HG02642 (cell line): Measurements from ENCODE around the gene KYNU.
"Not testable (repeated sequence)": the region's sequence is repeated elsewhere in the genome, so short reads cannot be mapped to it uniquely, and the experiment has no call there.

ENCODE experiments used
- ATAC-seq: cut with Tn5 transposase; IDR thresholded peaks from one replicate; pipeline ENCODE4 v1.9.1; 2021; ENCODE audit warnings: mild to moderate bottlenecking; ENCODE audit not compliant: unreplicated experiment, poor library complexity

Gene KYNU

GRCh38 chr2:143071185-143071876, 193.9 kb downstream of the KYNU start:
- ATAC-seq: no peak

- not testable (repeated sequence) for ATAC-seq
Measured at GRCh38 chr2:143074913-143075312, 197.4 kb downstream of the KYNU start.

- ATAC-seq: no peak
Measured at GRCh38 chr2:143075711-143076110, 198.2 kb downstream of the KYNU start.

DNA sequence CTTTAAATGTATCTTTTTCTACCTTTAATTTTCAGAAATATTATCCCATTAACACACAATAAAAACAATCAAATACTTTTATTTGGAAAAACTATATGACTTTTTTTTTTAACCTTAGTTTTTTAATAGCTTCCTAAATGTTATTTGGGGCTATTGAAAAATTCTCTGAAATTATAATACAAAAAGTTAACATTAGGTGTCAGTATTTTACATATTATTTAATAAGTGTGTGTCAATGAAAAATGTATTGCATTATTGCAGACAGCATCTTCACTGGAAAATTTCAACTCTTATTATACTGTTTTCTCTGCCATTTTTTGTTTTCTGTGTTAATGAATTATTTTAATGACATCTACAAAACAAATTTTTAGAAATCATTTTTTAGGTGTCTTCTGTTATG, 200.6 kb downstream of the KYNU start:
- no peak for ATAC-seq

DNA sequence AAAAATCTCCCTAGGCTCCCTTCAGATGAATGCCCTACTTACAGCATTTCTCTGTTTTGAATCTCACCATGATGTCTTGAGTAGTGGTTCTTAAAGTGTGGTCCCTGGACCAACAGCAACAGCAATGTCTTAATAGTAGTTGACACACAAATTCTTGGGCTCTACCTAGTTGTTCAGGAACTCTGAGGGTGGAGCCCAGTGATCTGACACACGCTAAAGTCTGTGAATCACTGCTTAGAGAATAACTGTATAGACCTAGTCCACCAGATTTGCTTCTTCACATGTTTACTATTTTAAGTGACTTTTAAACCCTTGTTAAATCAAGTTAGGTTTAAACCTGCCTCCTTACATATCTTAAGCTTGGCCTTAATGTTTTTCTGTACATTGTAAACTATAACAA, 204.2 kb downstream of the KYNU start:
- ATAC-seq: no peak

GRCh38 chr2:143083636-143084035, 206.2 kb downstream of the KYNU start:
- ATAC-seq: no peak

DNA sequence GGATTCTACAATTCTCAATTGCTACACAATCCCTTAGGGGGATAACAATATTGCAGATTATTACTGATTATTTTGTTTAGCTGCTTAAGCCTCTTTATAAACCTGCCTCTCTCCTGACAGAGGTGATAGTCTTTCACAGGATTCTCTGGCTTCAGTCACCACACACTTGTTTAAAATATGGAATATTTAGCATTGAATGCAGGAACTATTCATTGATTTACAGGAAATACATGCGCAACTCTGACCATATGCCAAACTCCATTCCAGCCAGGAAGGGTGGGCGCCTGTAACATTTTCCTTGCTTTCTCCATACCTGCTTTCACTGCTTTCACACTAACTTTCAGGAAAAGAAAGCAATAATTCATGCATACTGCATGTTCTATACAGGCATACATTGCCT, 207.0 kb downstream of the KYNU start:
- ATAC-seq: no peak

DNA sequence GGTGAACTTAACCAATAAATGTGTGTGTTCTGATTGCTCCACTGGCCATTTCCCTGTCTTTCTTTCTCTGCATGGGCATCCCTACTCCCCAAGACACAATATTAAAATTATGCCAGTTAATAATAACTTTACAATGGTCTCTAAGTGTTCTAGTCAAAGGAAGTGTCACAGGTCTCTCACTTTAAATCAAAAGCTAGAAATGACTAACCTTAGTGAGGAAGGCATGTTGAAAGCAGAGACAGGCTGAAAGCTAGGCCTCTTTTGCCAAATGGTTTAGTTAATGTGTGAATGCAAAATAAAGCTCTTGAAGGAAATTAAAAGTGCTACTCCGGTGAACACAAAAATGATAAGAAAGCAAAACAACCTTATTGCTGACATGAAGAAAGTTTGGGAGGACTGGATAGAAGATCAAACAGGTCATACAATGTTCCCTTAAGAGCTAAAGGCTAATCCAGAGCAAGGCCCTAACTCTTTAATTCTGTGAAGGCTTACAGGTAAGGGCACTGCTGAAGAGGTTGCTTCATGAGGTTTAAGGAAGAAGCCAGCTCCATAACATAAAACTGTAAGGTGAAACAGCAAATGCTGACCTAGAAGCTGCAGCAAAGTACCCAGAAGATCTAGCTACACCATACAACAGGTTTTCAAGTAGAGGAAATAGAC, 207.8 kb downstream of the KYNU start:
- ATAC-seq: peak; percentile 60

GRCh38 chr2:143087033-143087432, 209.6 kb downstream of the KYNU start:
- ATAC-seq: no peak

DNA sequence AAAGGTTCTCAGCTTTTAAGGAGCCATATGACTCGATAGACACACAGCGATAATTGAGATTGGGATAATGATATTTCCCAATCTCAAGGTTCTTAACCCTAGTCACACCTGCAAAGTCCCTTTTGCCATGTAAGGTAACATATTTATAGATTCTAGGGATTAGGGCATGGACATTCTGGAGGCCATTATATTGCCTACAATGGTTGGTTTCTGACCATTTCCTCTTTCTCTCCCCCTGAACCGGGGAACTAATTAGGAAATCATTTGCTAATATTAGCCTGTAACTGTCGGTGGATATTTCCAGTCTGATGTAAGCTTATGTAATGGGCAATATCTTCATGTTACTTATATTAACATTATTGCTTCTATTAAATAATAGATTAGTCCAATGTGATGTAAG, 210.9 kb downstream of the KYNU start:
- ATAC-seq: no peak

DNA sequence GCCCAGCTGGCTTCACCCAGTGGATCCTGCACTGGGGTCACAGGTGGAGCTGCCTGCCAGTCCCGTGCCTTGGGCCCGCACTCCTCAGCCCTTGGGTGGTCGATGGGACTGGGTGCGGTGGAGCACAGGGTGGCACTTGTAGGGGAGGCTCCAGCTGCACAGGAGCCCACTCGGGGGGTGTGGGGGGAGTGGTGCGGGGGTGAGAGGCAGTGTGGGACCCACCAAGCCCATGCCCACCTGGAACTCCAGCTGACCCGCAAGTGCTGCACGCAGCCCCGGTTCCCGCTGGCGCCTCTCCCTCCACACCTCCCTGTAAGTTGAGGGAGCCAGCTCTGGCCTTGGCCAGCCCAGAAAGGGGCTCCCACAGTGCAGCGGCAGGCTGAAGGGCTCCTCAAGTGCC, 212.1 kb downstream of the KYNU start:
- not testable (repeated sequence) for ATAC-seq
